NCI-H1105 (cell line): Measurements from ENCODE around the gene E2F2.

ENCODE experiments used
- DNase-seq: peaks from one replicate; lab custom pipeline; 2025; lab: John Stamatoyannopoulos, UW

Gene E2F2

GRCh38 chr1:23460519-23460918 lies 70.5 kb downstream of the E2F2 start:
- no peak for DNase-seq

DNA sequence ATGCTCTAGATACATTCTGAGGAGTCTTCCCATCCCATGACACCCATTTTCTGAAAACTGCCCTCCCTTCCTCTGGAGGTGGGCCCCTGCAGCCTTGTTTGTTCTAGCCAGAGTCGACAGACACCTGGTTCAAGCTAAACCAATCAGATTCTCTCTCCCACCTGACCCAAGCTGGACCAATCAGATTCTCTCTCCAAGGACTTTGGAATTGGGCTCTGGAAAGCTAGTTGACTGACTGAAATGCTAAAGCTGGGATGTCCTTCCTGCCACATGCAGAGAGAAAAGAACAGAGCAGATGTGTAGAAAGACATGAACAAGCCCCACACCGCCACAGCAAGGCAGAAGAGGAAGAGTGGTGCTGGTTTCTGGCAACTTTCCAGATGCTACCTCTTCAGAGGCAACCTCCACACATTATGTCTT lies 71.7 kb downstream of the E2F2 start:
- DNase-seq: no peak
